SKM-1 (cell line): Measurements from ENCODE around the gene PPP1CA.

Source experiments
- DNase-seq: peaks from one replicate; lab custom pipeline; 2025; ENCODE audit not compliant: unreplicated experiment; lab: John Stamatoyannopoulos, UW

Gene PPP1CA

DNA sequence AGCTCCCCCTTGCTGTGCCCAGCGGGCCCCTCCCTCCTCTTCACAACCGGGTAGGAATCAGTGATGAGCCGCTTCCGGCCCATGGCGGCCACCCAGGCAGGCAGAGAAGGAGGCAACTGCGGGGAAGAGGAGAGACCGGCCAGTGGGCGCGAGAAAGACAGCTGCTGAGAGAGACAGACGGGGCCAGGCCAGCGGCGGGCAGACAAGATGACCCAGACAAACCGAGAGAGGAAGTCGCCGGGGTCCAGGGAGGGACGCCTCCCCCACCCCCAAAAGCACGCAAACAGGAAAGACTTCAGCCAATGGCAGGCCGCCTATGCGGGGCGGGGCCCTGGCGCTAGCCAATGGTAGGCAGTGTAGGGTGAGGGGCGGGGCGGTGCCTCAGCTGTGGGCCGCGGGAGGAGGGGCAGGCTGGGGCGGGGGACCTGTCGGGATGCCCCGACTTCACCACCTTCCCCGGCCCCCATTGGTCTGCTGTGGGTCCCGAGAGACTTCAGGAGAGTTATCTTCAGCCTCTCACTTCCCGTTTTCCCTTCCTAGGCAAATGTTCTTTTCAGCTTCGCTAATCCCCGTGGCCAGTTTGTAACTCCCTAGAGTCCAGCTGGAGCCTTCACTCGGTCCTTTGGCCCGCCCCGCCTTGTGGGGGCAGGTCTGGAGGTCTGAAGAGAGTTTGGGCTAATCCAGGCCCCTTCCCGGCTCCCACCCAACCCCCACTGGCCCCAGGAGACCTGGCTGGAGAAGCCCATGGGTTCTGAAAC lies 48.2 kb downstream of the PPP1CA start, which contains the start of gene POLD4:
Gene POLD4 (minus strand): TSS at position 230 of the 758 bp plus-strand sequence. CDS start 147 bp downstream, at position 83.
- DNase-seq = peak; percentile 100

DNA sequence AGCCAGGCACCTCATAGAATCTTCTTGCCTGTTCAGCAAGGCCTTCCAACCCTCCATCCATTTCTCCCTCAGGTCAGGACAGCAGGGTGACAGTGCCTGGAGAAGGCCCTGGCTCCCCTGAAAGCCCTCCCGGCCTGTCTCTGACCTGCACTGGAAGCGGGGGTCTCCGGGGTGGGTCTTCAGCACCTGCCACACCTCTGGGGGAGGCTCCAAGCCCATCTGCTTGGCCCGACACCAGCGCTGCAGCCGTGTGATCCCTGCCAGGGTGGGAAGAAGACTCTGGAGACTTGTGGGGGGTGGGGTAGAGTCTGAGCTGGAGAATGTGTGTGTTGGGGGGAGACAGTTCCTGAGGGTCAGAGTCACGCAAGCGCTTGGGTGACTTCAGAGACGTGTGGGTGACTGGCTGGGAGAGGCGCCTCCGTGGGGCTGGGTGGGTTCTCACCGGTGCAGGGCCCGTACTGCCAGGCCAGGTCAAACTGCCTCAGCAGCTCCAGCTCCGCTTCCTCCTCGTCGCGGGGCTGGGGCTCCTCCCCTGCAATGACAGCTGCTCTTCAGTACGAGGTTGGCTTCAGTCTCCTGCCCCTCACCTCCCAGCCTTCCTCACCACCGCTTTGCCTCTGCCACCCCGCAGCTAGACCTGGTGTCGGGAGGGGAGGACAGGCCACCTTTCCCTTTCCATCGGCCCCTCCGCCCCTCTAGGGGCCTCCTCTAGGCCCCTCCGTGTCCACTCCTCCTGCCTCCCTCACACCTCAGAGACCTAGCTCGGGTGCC lies 48.9 kb downstream of the PPP1CA start:
- DNase-seq = no peak

DNA sequence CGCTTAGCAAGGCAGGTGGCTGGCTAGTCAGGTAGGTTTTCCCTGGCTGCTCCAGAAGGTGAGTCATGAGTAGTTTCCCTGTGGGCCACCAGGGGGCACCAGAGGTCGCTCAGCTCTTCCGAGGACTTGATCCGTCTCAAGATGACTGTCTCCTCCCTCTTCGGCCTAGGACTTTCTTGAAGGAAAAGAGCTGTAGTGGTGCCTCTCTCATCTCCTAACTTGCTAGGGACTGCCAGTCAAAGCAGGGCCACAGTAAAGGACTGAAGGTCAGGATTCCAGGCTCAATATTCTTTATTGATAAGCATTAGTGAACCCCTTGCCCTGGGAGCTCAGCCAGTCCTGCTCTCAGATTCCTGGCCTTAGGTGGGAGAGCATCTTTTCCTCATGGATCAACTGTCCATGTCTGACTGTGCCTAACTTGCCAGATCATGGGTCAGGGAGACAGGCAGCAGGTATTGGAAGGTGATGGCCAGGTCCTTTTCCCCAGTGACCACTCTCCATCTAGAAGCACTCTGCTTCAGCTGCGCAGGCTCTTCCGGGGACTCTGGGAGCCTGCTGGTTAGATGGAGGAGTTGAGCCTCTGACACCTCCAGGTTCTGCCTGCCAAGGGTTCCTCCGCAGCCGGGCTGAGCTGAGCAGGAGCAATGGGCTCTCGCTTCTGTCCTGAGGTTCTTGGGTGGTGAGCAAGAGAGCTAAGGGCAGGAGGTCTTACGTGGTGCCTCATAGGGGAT lies 50.2 kb downstream of the PPP1CA start:
- DNase-seq = peak; percentile 56

DNA sequence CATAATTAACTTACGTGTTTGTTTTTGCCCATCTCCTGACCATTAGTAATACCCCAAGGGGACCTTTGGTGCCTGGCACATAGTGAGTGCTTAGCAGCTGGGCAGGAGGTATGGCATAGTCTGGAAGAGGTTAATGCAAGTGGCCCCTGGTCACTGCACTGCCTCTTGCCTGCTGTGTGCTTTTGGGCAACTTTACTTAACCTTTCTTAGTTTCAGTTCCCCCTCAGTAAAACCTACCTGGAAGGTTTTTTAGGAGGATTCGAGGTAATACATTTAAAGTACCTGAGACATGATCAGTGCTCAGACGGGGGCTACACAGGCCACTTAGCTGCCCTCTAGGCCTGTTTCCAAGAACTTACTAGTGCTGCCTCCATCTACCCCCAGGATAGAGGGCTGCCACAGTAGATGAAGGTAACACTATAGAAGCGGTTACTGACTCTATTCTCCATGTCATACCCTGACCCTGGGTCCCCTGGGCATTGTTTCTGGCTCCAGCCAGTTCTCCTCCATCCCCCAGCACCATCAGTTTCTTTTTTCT lies 51.7 kb downstream of the PPP1CA start:
- DNase-seq = no peak

DNA sequence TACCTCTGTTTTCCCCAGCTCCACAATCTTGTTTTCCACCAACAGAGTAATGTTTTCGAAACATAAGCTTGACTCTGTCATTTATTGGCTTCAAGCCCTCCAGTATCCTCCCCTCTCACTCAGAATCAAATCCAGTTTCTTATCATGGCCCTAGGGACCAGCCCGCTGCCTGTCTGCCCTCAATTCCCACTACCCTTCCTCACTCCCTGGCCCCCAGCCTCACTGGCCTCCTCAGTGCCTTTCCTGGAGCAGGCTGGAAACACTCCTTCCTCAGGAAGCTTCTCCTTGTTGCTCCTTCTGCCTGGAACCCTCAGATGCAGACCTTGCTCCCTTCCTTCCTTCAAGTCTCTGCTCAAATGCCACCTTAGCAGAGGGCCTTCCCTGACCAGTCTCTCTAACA lies 52.2 kb downstream of the PPP1CA start:
- DNase-seq = no peak

DNA sequence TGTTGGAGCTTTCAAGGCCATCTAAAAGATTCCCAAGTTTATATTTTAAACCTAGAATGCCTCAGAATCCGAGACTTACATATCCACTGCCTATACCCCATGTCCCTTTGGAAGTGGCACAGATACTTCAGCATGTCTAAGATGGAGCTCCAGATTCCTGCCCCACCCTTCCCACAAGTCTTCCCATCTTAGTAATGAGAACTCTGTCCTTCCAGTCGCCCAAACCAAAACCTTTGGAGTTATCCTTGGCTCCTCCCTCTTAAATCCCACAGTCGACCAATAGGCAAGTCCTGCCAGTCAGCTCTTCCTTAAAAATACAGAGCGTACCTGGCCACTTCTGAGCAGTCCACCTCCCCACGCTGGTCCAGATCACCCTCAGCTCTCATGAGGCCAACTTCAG lies 52.6 kb downstream of the PPP1CA start:
- no peak for DNase-seq
